GM21381 (cell line): Measurements from ENCODE around the gene GSK3A.

Source experiments
- ATAC-seq: cut with Tn5 transposase; IDR thresholded peaks from one replicate; pipeline ENCODE4 v1.9.1; 2021; ENCODE audit warnings: mild to moderate bottlenecking, moderate library complexity; ENCODE audit not compliant: unreplicated experiment

The GSK3A gene

GRCh38 chr19:42249769-42250168 lies 7.4 kb upstream of the GSK3A start:
- ATAC-seq = no peak

GRCh38 chr19:42249149-42249750 lies 6.8 kb upstream of the GSK3A start:
- no peak for ATAC-seq

- no peak for ATAC-seq
These were observed 6.1 kb upstream of the GSK3A start for GRCh38 chr19:42248270-42249148.

GRCh38 chr19:42247640-42248199 lies 5.3 kb upstream of the GSK3A start:
- ATAC-seq = no peak

- no peak for ATAC-seq
These were observed 4.7 kb upstream of the GSK3A start for GRCh38 chr19:42246922-42247639.

- ATAC-seq = no peak
These were observed 3.9 kb upstream of the GSK3A start for GRCh38 chr19:42246143-42246921.

GRCh38 chr19:42245231-42245630 lies 2.8 kb upstream of the GSK3A start:
- ATAC-seq = no peak

GRCh38 chr19:42244347-42245220 lies 2.2 kb upstream of the GSK3A start:
- ATAC-seq = peak; percentile 39

GRCh38 chr19:42242069-42242511 lies 312 bp downstream of the GSK3A start:
- peak; percentile 3 for ATAC-seq

GRCh38 chr19:42241279-42241678 lies 1.1 kb downstream of the GSK3A start:
- no peak for ATAC-seq

- no peak for ATAC-seq
These were observed 2.7 kb downstream of the GSK3A start for GRCh38 chr19:42239544-42240220.

GRCh38 chr19:42235181-42235580 lies 7.2 kb downstream of the GSK3A start:
- no peak for ATAC-seq

GRCh38 chr19:42234364-42234763 lies 8.0 kb downstream of the GSK3A start:
- ATAC-seq = no peak

- ATAC-seq = no peak
These were observed 8.6 kb downstream of the GSK3A start for GRCh38 chr19:42233678-42234292.

- ATAC-seq = no peak
These were observed 9.3 kb downstream of the GSK3A start for GRCh38 chr19:42233106-42233505.

- no peak for ATAC-seq
These were observed 10.0 kb downstream of the GSK3A start for GRCh38 chr19:42232435-42232834.

GRCh38 chr19:42230571-42230970 lies 11.8 kb downstream of the GSK3A start:
- ATAC-seq = no peak

- ATAC-seq = no peak
These were observed 12.5 kb downstream of the GSK3A start for GRCh38 chr19:42229855-42230351.
